HG02623 (cell line): ENCODE measurements around the gene LRRC4B.
"Not testable (repeated sequence)": the region's sequence is repeated elsewhere in the genome, so short reads cannot be mapped to it uniquely, and the experiment has no call there.

Experiments used
- ATAC-seq: cut with Tn5 transposase; IDR thresholded peaks from one replicate; pipeline ENCODE4 v1.9.1; 2021; ENCODE audit warnings: moderate library complexity; ENCODE audit not compliant: unreplicated experiment

The LRRC4B gene

GRCh38 chr19:50567882-50568727 is at the start of gene LRRC4B:
LRRC4B (minus strand) TSS chr19:50568435; CDS start chr19:50548838, 19,597 bp downstream.
- no peak for ATAC-seq

DNA sequence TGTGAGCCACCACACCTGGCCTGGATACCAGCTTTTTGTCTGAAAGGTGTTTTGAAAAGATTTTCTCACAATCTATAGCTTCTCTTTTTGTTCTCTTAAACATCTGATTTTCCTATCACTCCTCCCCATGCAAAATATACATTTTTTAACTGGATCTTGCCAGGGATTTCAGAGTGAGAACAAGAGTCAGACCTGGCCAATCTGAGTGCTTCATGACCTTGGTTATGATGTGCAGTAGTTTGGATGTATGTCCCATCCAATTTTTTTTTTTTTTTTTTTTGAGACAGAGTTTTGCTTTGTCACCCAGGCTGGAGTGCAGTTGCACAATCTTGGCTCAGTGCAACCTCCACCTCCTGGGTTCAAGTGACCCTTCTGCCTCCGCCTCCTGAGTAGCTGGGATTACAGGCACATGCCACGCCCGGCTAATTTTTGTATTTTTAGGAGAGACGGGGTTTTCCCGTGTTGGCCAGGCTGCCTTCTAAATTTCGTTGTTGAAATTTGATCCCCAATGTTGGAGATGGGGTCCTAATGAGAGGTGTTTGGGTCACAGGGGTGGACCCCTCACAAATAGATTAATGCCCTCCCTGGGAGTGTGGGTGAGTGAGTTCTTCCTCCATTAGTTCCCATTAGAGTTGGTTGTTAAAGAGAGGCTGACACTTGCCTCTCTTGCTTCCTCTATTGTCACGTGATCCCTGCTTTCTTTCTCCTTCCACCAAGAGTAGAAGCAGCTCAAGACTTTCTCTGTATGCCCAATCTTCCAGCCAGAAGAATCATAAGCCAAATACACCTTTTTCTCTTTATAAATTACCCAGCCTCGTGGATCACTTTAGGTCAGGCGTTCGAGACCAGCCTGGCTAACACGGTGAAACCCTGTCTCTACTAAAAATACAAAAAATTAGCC is 44.5 kb upstream of the LRRC4B start:
- not testable (repeated sequence) for ATAC-seq

- ATAC-seq, result no peak
These were observed 39.9 kb upstream of the LRRC4B start for GRCh38 chr19:50607874-50608785.

GRCh38 chr19:50607388-50607787 is 39.2 kb upstream of the LRRC4B start:
- no peak for ATAC-seq

DNA sequence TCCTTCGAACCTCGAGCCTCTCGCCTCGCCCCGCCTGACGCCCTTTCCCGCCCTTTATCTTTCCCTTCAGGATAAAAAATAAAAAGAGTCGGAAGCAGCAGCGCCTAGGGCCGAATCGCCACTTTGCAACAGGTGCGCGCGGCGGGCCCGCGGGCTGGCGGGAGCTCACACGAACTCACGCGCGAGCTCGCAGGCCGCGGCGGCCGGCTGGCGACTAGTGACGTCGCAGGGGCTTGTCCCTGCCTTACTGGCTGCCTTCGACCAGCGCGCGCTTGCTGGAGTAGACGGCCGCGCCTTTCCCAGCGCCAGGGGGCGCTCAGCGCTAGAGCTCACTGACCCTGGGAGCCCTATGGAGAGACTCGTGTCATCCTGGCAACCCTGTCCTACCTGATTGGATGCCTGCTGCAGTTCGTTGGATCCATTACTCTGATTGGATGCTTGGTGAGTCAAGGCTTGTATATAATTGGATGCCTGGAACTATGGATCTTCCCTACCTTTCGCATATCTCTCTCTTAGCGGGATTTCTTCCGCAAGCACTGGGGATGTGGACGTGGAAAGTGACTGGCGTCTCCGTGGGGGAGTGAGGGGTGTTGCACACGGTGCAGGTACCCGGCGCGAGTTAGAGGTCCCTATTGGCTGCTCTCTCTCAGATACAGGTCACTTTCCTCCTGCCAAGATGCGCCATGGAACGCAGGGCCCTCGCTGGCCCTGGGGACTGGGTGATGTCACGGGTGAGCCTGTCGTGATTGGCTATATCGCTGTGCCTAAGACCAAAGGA is 38.0 kb upstream of the LRRC4B start:
- ATAC-seq, result not testable (repeated sequence)

GRCh38 chr19:50604264-50605073 is 36.2 kb upstream of the LRRC4B start:
- not testable (repeated sequence) for ATAC-seq

- no peak for ATAC-seq
These were observed 34.7 kb upstream of the LRRC4B start for GRCh38 chr19:50602935-50603334.

DNA sequence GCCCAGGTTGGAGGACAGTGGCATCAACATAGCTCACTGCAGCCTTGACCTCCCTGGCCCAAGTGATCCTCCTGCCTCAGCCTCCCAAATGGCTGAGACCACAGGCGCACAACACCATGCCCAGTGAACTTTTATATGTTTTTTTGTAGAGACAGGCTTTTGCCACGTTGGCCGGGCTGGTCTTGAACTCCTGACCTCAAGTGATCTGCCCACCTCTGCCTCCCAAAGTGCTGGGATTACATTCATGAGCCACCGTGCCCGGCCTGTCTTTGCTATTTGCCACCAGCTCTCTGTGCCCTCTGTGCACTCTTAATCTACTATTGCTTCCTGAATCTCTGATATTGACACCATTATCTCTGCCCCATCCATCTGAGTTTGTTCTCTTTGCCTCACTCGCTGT is 34.3 kb upstream of the LRRC4B start:
- ATAC-seq, result no peak

GRCh38 chr19:50602089-50602422 is 33.8 kb upstream of the LRRC4B start:
- ATAC-seq, result no peak

DNA sequence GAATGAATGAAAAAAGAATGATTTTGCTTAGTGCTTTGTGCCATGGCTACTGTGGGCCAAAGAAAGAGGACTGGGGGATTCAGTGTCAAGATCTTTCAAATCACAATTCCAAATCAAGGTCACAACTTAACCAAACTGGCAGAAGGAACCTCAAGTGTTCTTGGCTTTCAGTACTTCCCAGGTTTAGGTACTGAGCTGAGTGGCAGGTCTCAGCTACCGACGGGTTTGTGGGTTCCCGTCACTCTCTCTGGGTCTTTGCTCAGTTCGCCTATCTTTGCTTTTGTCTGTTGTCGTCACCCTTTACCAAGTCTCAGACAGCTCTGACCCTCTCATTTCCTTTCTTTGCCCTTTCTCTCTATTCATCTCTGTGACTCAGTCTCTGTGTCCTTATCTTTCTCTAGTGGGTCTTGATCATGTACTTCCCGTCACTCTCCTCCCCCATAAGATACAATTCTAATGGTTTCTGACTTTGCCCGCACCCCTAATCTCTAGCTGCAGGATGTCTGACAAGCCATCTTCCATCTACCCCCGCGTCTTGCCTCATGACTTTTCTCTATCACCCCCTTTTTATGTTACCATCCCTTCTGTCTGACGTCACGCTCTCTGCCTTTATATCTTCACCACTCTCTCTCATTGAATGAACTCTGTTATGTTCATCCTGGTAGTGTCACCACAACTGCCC is 33.3 kb upstream of the LRRC4B start:
- no peak for ATAC-seq

DNA sequence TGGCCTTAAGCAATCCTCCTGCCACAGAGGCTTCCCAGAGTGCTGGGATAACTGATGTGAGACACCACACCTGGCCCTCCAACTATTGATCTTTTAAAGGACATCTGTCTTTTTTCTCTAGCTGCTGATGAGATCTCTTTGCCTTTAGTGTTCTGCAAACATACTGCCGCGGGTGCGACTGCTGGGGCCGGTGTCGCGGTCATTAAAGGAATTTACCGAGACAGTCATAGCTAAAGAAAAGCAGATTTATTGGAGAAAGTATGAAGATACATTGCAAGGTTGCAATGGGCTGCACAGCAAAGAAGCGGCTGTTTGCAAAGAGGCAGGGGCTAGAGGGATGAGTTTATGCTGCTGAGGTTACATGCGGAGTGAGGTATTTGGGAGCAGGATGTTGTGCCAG is 31.2 kb upstream of the LRRC4B start:
- ATAC-seq, result no peak

- no peak for ATAC-seq
These were observed 22.0 kb upstream of the LRRC4B start for GRCh38 chr19:50590191-50590590.

DNA sequence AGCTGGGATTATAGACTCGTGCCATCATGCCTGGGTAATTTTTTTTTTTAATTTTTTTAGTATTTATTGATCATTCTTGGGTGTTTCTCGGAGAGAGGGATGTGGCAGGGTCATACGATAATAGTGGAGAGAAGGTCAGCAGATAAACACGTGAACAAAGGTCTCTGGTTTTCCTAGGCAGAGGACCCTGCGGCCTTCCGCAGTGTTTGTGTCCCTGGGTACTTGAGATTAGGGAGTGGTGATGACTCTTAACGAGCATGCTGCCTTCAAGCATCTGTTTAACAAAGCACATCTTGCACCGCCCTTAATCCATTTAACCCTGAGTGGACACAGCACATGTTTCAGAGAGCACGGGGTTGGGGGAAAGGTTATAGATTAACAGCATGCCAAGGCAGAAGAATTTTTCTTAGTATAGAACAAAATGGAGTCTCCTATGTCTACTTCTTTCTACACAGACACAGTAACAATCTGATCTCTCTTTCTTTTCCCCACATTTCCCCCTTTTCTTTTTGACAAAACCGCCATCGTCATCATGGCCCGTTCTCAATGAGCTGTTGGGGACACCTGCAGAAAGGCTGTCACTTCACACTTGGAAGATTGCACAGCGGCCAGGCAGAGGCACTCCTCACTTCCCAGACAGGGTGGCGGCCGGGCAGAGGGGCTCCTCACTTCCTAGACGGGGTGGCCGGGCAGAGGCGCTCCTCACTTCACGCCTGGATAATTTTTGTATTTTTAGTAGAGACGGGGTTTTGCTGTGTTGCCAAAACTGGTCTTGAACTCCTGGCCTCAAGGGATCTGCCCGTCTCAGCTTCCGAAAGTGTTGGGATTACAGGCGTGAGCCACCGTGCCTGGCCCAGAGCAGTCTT is 13.8 kb upstream of the LRRC4B start:
- ATAC-seq, result not testable (repeated sequence)

DNA sequence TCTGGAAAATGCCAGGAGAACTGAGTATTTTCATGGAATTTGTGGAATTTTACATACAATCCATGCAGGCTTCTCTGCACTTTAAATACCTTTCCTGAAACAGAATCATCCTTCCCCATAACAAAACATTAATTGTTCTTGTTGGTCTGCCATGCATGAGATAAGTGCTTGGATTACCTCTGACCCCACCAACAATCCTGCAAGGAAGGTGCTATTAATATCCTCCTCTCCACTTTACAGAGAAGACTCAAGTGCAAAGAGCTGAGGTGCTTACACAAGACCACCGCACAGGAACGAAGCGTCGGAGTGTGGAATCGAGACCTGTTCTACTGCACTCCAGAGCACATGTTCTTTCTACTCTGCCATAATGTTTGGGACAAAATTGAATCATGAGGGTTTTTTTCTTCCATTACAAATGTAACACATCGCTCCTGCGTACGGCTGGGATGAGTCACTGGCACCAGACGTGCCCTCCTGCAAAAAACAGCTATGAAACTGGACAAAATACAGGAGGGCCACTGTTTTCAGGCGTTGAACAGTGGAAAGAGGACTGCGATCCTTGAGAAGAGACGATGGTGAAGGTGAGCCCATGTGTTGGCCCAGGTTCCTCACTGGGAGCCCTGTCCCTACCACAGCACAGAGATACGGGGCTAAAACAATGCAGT is 12.9 kb upstream of the LRRC4B start:
- no peak for ATAC-seq

DNA sequence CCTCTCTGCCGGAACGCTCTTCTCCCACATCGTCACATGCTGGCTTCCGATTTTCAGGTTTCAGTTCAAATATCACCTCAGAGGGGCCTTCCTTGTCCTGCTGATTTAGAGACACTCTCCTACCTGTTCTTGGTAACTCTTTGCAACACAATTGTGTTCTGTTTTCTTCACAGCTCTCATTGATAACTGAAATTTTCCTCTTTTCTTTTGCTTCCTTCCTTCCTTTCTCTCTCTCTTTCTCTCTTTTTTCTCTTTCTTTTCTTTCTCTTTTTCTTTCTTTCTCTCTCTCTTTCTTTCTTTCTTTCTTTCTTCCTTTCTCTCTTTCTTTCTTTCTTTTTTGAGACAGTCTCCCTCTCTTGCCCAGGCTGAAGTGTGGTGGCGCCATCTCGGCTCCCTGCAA is 12.0 kb upstream of the LRRC4B start:
- ATAC-seq, result no peak

- ATAC-seq, result not testable (repeated sequence)
These were observed 8.5 kb upstream of the LRRC4B start for GRCh38 chr19:50576769-50577168.

GRCh38 chr19:50573741-50574461 is 5.7 kb upstream of the LRRC4B start:
- ATAC-seq, result no peak
